Measurements from ENCODE around the gene SLC6A18.

SLC6A18 gene

GRCh38 chr5:1181451-1182359 is 43.5 kb upstream of the SLC6A18 start:
- Histone ChIP-seq H3K27ac (ENCODE audit: low read length) (no peak overlapping the region), H3K36me3 (replicated peaks; ENCODE audit: low read depth, low read length) (no peaks in the 10 kb centered on the region), H4K20me1 (ENCODE audit: insufficient read depth, low read length) (no peaks in the 10 kb centered on the region), H3K79me2 (ENCODE audit: low read length) (no peaks in the 10 kb centered on the region), H3K27me3 (ENCODE audit: low read depth, low read length) (no peaks in the 10 kb centered on the region), H3K9ac (ENCODE audit: low read length) (no peak overlapping the region), H3K9me3 (ENCODE audit: insufficient read depth, low read length) (no peaks in the 10 kb centered on the region), H3K4me1 (ENCODE audit: low read length) (no peaks in the 10 kb centered on the region), H3K4me2 (ENCODE audit: low read length) (no peak overlapping the region), H2AFZ (ENCODE audit: low read depth, low read length) (no peak overlapping the region), H3K4me3 (ENCODE audit: low read length) (no peak overlapping the region)
- TF ChIP-seq EZH2phosphoT487 (IDR thresholded peaks at IDR 0.05; ENCODE audit: low read depth), result no peak
- TF ChIP-seq, protein P1, sequence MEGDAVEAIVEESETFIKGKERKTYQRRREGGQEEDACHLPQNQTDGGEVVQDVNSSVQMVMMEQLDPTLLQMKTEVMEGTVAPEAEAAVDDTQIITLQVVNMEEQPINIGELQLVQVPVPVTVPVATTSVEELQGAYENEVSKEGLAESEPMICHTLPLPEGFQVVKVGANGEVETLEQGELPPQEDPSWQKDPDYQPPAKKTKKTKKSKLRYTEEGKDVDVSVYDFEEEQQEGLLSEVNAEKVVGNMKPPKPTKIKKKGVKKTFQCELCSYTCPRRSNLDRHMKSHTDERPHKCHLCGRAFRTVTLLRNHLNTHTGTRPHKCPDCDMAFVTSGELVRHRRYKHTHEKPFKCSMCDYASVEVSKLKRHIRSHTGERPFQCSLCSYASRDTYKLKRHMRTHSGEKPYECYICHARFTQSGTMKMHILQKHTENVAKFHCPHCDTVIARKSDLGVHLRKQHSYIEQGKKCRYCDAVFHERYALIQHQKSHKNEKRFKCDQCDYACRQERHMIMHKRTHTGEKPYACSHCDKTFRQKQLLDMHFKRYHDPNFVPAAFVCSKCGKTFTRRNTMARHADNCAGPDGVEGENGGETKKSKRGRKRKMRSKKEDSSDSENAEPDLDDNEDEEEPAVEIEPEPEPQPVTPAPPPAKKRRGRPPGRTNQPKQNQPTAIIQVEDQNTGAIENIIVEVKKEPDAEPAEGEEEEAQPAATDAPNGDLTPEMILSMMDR (IDR thresholded peaks at IDR 0.05; ENCODE audit: low read depth, low read length), result no peak

GRCh38 chr5:1182360-1182632 is 42.9 kb upstream of the SLC6A18 start:
- no peaks in the 10 kb centered on the region for H3K27me3 ChIP-seq (ENCODE audit: low read depth, low read length)
- H3K27ac ChIP-seq (ENCODE audit: low read length), result no peak overlapping the region
- TF ChIP-seq, protein P1 (IDR thresholded peaks at IDR 0.05; ENCODE audit: low read depth, low read length), result no peak
- no peak for TF ChIP-seq EZH2phosphoT487 (IDR thresholded peaks at IDR 0.05; ENCODE audit: low read depth)

DNA sequence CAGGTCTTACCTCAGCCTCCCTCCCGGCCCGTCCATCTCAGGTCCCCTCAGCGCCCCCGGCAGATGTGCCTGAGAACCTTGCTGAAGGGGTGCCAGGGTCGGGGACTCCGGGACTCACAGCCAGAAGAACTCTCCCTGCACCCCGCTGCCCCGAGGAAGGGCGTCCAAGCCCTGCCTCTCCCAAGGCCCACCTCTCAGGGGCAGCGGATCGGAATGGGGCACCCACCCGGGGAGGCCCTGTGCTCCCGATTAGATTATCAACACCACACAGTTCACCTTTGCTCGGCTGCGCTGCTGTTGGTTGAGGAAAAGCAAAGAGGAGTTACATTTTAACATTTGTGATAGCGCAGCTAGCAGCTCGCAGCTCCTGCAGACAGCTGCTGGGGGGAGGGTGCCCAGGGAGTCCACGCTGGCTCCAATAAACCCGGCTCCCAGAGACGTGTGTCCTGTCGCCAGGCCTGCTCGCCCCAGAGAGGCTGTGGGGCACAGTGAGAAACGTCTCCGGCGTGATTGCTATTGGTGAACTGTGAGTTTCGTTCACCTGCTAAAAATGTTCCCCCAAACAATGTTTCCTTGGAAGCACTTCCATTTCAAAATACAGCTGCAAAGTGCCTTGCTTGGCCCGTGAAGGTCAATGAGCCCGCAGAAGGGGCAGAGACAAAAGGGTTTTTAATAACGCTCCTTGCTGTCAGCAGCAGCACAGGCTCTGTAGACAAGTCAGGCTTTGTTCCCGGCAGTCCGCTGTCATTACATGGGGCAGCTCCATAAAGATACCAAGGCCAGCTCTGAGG is 42.4 kb upstream of the SLC6A18 start:
- no peak overlapping the region for H3K27ac ChIP-seq (ENCODE audit: low read length)
- no peak for TF ChIP-seq EZH2phosphoT487 (IDR thresholded peaks at IDR 0.05; ENCODE audit: low read depth)
- TF ChIP-seq, protein P1 (IDR thresholded peaks at IDR 0.05; ENCODE audit: low read depth, low read length), result no peak
- H3K4me3 ChIP-seq (ENCODE audit: low read length), result no peak overlapping the region
- H3K9ac ChIP-seq (ENCODE audit: low read length), result no peak overlapping the region
- H3K9me3 ChIP-seq (ENCODE audit: insufficient read depth, low read length), result no peaks in the 10 kb centered on the region
- H3K27me3 ChIP-seq (ENCODE audit: low read depth, low read length), result no peaks in the 10 kb centered on the region
- H3K4me2 ChIP-seq (ENCODE audit: low read length), result no peak overlapping the region
- H3K36me3 ChIP-seq (replicated peaks; ENCODE audit: low read depth, low read length), result no peaks in the 10 kb centered on the region
- no peaks in the 10 kb centered on the region for H3K4me1 ChIP-seq (ENCODE audit: low read length)
- no peaks in the 10 kb centered on the region for H3K79me2 ChIP-seq (ENCODE audit: low read length)
- no peak overlapping the region for H2AFZ ChIP-seq (ENCODE audit: low read depth, low read length)
- no peaks in the 10 kb centered on the region for H4K20me1 ChIP-seq (ENCODE audit: insufficient read depth, low read length)

More at GRCh38 chr5:1182360-1182632, 42.9 kb upstream of the SLC6A18 start:
- Histone ChIP-seq H2AFZ (ENCODE audit: low read depth, low read length) (no peak overlapping the region), H3K9me3 (ENCODE audit: insufficient read depth, low read length) (no peaks in the 10 kb centered on the region), H3K36me3 (replicated peaks; ENCODE audit: low read depth, low read length) (no peaks in the 10 kb centered on the region), H3K9ac (ENCODE audit: low read length) (no peak overlapping the region), H4K20me1 (ENCODE audit: insufficient read depth, low read length) (no peaks in the 10 kb centered on the region), H3K79me2 (ENCODE audit: low read length) (no peaks in the 10 kb centered on the region), H3K4me3 (ENCODE audit: low read length) (no peak overlapping the region), H3K4me1 (ENCODE audit: low read length) (no peaks in the 10 kb centered on the region), H3K4me2 (ENCODE audit: low read length) (no peak overlapping the region)

GRCh38 chr5:1183424-1184162 is 41.6 kb upstream of the SLC6A18 start:
- Histone ChIP-seq H3K9ac (ENCODE audit: low read length) (no peak overlapping the region), H3K27ac (ENCODE audit: low read length) (no peak overlapping the region), H3K9me3 (ENCODE audit: insufficient read depth, low read length) (no peaks in the 10 kb centered on the region), H3K79me2 (ENCODE audit: low read length) (no peaks in the 10 kb centered on the region), H3K27me3 (ENCODE audit: low read depth, low read length) (no peaks in the 10 kb centered on the region), H3K4me1 (ENCODE audit: low read length) (no peaks in the 10 kb centered on the region), H3K36me3 (replicated peaks; ENCODE audit: low read depth, low read length) (no peaks in the 10 kb centered on the region), H3K4me2 (ENCODE audit: low read length) (no peak overlapping the region), H2AFZ (ENCODE audit: low read depth, low read length) (no peak overlapping the region), H3K4me3 (ENCODE audit: low read length) (no peak overlapping the region), H4K20me1 (ENCODE audit: insufficient read depth, low read length) (no peaks in the 10 kb centered on the region)
- TF ChIP-seq, protein P1 (IDR thresholded peaks at IDR 0.05; ENCODE audit: low read depth, low read length), result no peak
- no peak for TF ChIP-seq EZH2phosphoT487 (IDR thresholded peaks at IDR 0.05; ENCODE audit: low read depth)

All from OCI-LY3 (cell line).